ENCODE data around the gene RASGRF2.
A peak's percentile ranks its signal among the peaks of the same experiment; 100 is the strongest.
"Not testable (repeated sequence)": the region's sequence is repeated elsewhere in the genome, so short reads cannot be mapped to it uniquely, and the experiment has no call there.

Gene RASGRF2

DNA sequence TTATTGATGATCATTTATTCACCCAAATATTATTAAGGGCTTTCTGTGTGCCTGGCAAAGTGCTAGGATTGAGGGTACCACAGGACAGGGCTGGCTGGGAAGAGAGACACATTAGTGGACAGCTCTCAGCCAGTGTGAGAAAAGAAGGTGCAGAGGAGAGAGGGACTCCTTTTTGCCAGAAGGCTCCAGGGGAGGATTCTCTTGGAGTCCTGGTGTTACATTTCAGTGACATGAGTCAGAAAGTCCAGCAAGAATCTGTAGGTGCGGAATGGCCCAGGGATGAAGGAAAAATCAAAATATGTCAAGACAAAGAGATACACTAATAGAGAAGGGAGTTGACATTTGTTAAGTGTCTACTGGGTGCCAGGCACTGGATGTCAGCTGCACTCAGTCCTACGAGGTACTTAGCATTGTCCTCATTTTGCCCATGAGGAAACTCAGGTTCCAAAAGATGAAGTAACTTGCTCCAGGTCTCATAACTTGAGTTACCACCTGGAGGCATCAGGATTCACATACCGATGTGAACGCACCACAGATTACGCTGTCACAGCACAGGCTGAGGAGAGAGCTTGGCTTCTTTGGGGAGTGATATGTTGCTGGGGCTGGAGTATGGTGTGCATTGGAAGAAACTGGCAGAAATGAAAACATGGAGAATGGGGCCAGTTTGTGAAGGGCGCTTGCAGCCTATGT is 60.5 kb downstream of the RASGRF2 start:
- FAIRE-seq (no peak), DNase-seq (ENCODE audit: insufficient read length, low spot score) (no peak)
- TF ChIP-seq, protein P1, sequence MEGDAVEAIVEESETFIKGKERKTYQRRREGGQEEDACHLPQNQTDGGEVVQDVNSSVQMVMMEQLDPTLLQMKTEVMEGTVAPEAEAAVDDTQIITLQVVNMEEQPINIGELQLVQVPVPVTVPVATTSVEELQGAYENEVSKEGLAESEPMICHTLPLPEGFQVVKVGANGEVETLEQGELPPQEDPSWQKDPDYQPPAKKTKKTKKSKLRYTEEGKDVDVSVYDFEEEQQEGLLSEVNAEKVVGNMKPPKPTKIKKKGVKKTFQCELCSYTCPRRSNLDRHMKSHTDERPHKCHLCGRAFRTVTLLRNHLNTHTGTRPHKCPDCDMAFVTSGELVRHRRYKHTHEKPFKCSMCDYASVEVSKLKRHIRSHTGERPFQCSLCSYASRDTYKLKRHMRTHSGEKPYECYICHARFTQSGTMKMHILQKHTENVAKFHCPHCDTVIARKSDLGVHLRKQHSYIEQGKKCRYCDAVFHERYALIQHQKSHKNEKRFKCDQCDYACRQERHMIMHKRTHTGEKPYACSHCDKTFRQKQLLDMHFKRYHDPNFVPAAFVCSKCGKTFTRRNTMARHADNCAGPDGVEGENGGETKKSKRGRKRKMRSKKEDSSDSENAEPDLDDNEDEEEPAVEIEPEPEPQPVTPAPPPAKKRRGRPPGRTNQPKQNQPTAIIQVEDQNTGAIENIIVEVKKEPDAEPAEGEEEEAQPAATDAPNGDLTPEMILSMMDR (IDR thresholded peaks at IDR 0.05; ENCODE audit: insufficient read depth, missing control alignments): no peak

DNA sequence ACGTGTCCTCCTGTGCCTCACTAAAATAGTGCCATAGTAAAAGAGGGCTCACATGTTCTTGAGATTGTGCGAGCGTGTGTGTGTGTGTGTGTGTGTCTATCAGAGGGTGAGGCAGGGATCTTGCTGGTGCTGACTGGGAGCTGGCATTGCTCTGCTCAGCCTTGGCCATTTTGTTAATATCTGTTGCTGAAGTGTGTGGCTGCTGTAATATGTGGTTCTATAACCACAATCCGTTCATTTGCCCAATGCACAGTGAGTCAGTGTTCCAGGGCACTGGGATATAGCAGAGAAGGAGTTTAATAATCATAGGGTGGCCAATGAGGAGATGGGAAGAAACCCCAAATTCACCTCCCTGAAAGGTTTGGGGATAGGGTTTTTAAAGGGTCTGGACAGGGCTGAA is 61.3 kb downstream of the RASGRF2 start:
- no peak for FAIRE-seq
- no peak for DNase-seq (ENCODE audit: insufficient read length, low spot score)
- TF ChIP-seq, protein P1 (IDR thresholded peaks at IDR 0.05; ENCODE audit: insufficient read depth, missing control alignments): no peak

GRCh38 chr5:81021951-81022687 is 62.0 kb downstream of the RASGRF2 start:
- no peak for DNase-seq (ENCODE audit: insufficient read length, low spot score)
- FAIRE-seq: no peak
- TF ChIP-seq, protein P1 (IDR thresholded peaks at IDR 0.05; ENCODE audit: insufficient read depth, missing control alignments): no peak

DNA sequence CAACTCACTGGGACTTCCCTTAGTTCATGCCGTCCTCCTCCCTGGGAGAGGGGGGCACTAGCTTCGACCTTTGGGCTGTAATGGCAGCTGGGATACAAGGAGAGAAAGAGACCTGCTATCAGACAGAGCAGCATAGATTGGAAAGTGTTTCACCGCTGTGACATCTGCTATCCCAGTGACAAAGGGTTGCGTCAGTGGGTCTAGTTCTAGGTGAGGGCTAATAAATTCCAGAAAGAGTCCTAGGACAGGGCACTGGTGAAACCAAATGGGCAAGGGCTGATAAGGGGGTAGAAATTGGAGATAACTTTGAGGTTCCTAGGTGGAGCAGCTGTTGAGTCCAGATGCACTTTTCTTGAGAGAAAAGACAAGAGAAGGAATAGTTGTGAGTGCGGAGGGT is 62.5 kb downstream of the RASGRF2 start:
- no peak for DNase-seq (ENCODE audit: insufficient read length, low spot score)
- no peak for FAIRE-seq
- TF ChIP-seq, protein P1 (IDR thresholded peaks at IDR 0.05; ENCODE audit: insufficient read depth, missing control alignments): no peak

GRCh38 chr5:81023261-81023970 is 63.3 kb downstream of the RASGRF2 start:
- DNase-seq (ENCODE audit: insufficient read length, low spot score): no peak
- TF ChIP-seq, protein P1 (IDR thresholded peaks at IDR 0.05; ENCODE audit: insufficient read depth, missing control alignments): no peak
- peak; percentile 6 for FAIRE-seq

DNA sequence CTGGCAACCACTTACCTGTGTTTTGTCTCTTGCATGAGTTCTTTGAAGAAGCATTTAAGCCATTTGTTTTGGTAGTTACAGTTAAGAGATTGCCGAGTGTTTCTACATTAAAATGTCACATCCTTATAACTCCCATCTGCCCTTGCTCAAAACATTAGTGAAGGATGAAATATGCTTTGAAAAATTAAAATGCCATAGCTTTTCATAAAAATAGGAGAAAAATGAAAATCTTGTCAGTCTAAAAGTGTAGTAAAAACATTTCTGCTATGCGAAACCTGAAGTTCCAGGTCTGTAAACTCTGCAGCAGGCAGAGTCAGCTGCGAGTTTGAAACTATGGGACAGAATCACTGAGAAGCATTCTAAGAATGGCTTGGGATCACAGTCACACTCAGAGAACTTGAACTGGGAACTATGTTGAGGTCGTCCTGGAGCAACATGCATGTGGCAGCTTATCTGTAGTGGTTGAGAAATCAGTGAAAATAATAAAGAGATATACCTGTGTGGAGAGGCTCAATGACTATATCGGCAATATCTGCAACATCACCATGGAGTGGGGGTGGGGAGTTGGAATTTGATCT is 67.4 kb downstream of the RASGRF2 start:
- TF ChIP-seq, protein P1 (IDR thresholded peaks at IDR 0.05; ENCODE audit: insufficient read depth, missing control alignments): no peak
- FAIRE-seq: no peak
- DNase-seq (ENCODE audit: insufficient read length, low spot score): no peak

GRCh38 chr5:81028888-81029287 is 68.7 kb downstream of the RASGRF2 start:
- FAIRE-seq; DNase-seq (ENCODE audit: insufficient read length, low spot score): not testable (repeated sequence)

GRCh38 chr5:81029736-81030135 is 69.6 kb downstream of the RASGRF2 start:
- FAIRE-seq; DNase-seq (ENCODE audit: insufficient read length, low spot score): not testable (repeated sequence)

- DNase-seq (ENCODE audit: insufficient read length, low spot score); FAIRE-seq: not testable (repeated sequence)
Observed at GRCh38 chr5:81030236-81031034, 70.3 kb downstream of the RASGRF2 start.

Measured in D721Med (cell line).